BJ (cell line): Measurements from ENCODE around the gene MYOZ1. TPM values are rescaled to one million over a fixed set of nuclear protein-coding genes. Genes with fewer than 3 reads are reported as not detected.
"Not testable (repeated sequence)": the region's sequence is repeated elsewhere in the genome, so short reads cannot be mapped to it uniquely, and the experiment has no call there.

ENCODE experiments used
- CTCF ChIA-PET: fragments of 350-600 bp; formaldehyde crosslinking; extraction: SDS; loops from one replicate; lab custom pipeline; 2021; ENCODE audit warnings: antibody characterized with exemption, inconsistent platforms; lab: Yijun Ruan, JAX
- POLR2A ChIA-PET: fragments of 300-600 bp; sonication (Branson Sonifier 250); formaldehyde crosslinking; extraction: SDS; loops from one replicate; lab custom pipeline; 2021; ENCODE audit warnings: antibody characterized with exemption; lab: Charles Lee
- DNase-seq: peaks from one replicate; pipeline ENCODE4 v3.0.0-alpha.2; 2011; ENCODE audit warnings: low read depth
- H3K27me3 ChIP-seq: 2 replicates; pipeline ENCODE4 v1.6.0; 2011; ENCODE audit warnings: low read length; ENCODE audit not compliant: control insufficient read depth, insufficient read depth
- H3K36me3 ChIP-seq: 2 replicates; pipeline ENCODE4 v1.5.1; 2011; ENCODE audit warnings: low read length; ENCODE audit not compliant: control insufficient read depth, insufficient read depth
- H3K4me3 ChIP-seq: 2 replicates; pipeline ENCODE4 v1.5.1; 2011; ENCODE audit warnings: low read depth, mild to moderate bottlenecking, control low read depth, low read length
- polyA minus RNA-seq: library from RNA; depleted of rRNA, polyadenylated mRNA; stranded (reverse); fragments of >200 nt; gene quantifications from 2 replicates; pipeline ENCODE4 v1.2.3, GENCODE V29; 2011; rRNA and poly(A)+ RNA removed
- polyA plus RNA-seq: library from polyadenylated mRNA; depleted of rRNA; stranded (reverse); fragments of >200 nt; gene quantifications from 2 replicates; pipeline ENCODE4 v1.2.3, GENCODE V29; 2011; rRNA removed
- TF ChIP-seq, protein P1 (sequence below): IDR thresholded peaks from 2 replicates; pipeline ENCODE4 v1.5.1; 2011; ENCODE audit warnings: low read depth, mild to moderate bottlenecking, control low read depth, inconsistent platforms, low read length, moderate library complexity; ENCODE audit not compliant: insufficient read depth

Gene MYOZ1, protein sequence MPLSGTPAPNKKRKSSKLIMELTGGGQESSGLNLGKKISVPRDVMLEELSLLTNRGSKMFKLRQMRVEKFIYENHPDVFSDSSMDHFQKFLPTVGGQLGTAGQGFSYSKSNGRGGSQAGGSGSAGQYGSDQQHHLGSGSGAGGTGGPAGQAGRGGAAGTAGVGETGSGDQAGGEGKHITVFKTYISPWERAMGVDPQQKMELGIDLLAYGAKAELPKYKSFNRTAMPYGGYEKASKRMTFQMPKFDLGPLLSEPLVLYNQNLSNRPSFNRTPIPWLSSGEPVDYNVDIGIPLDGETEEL
- polyA plus RNA-seq = 8.3 and 9.6 TPM in 2 replicates
- 3.2 and 4.5 TPM in 2 replicates for polyA minus RNA-seq

DNA sequence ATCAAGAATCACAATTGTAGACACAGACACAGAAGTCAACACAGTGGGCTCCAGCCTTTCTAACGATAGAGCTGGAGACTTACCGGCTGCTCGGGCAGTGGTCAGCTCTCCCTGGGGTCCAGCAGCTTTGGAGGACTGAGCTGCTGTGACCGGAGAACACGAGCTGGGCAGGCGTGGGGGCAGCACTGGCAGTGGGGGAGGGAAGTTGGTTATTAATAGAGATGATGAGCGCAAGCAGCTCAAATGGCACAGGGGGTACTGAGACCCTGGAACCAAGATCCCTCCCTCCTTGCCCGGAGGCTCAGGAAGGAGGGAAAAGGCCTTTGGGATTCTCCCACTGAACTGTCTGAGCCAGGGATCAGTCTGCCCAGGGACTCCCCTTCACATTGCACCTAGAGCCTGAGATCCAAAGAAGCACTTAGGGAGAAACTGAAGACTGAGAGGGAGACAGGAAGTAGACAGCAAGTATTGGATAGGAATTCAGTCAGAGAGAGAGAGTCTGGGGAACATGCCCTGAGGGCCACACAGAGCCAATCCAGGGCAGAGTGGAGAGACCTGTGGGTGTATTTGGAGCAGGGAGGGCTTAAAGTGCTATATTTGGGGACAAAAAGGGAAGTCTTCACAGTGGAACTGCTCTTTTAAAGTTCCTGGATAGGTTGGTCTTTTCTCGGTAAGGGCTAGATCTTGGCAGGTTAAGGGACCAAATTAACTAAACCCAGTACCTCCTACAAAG, at the start of gene MYOZ1:
Gene MYOZ1 (minus strand): TSS at position 147 of the 733 bp plus-strand sequence. CDS start 1,457 bp downstream, outside the sequence.
- Histone ChIP-seq H3K27me3 (no peaks in the 10 kb centered on the region; the same call in 1 of the 2 replicates), H3K4me3 (no peak within 1 kb of the TSS), H3K36me3 (no peaks in the 10 kb centered on the region)
- DNase-seq = peak; percentile 16
- CTCF ChIA-PET = interaction anchor here (0.9 to 10.6 kb wide), 4 partner anchors 11 to 111 kb away, joined by 3 to 181 read pairs (median 4); no protein-coding TSS in a partner anchor
- POLR2A ChIA-PET = interaction anchor here (0.6 kb wide), 1 partner anchor 244 kb away, joined by 8 read pairs; no protein-coding TSS in a partner anchor
- TF ChIP-seq, protein P1, sequence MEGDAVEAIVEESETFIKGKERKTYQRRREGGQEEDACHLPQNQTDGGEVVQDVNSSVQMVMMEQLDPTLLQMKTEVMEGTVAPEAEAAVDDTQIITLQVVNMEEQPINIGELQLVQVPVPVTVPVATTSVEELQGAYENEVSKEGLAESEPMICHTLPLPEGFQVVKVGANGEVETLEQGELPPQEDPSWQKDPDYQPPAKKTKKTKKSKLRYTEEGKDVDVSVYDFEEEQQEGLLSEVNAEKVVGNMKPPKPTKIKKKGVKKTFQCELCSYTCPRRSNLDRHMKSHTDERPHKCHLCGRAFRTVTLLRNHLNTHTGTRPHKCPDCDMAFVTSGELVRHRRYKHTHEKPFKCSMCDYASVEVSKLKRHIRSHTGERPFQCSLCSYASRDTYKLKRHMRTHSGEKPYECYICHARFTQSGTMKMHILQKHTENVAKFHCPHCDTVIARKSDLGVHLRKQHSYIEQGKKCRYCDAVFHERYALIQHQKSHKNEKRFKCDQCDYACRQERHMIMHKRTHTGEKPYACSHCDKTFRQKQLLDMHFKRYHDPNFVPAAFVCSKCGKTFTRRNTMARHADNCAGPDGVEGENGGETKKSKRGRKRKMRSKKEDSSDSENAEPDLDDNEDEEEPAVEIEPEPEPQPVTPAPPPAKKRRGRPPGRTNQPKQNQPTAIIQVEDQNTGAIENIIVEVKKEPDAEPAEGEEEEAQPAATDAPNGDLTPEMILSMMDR = no peak

DNA sequence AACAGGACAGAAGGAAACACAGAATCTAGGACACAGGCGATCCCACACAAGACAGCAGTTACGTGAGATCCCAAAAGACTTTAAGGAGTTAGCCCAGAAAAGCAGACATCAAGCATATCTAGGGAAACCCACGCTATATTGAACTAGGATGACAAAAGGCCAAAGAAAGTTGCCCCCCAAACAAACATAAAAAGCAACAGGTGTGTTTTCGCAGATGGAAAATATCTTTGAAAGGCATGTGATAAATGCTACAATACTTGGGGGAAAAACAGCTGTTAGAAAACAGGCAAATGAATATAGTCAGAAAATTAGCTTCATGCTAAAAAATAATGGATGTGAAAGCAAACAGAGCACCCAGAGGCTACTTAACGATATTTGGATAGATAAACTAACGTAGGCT, 49.5 kb upstream of the MYOZ1 start:
- H3K27me3 ChIP-seq, DNase-seq, CTCF ChIA-PET, H3K4me3 ChIP-seq, H3K36me3 ChIP-seq, POLR2A ChIA-PET: not testable (repeated sequence)

DNA sequence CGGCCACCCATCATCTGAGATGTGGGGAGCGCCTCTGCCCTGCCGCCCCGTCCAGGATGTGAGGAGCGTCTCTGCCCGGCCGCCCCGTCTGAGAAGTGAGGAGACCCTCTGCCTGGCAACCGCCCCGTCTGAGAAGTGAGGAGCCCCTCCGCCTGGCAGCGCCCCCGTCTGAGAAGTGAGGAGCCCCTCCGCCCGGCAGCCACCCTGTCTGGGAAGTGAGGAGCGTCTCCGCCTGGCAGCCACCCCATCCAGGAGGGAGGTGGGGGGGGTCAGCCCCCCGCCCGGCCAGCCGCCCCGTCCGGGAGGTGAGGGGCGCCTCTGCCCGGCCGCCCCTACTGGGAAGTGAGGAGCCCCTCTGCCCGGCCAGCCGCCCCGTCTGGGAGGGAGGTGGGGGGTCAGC, 48.3 kb upstream of the MYOZ1 start:
- H3K4me3 ChIP-seq, CTCF ChIA-PET, H3K36me3 ChIP-seq, DNase-seq, POLR2A ChIA-PET, H3K27me3 ChIP-seq: not testable (repeated sequence)

DNA sequence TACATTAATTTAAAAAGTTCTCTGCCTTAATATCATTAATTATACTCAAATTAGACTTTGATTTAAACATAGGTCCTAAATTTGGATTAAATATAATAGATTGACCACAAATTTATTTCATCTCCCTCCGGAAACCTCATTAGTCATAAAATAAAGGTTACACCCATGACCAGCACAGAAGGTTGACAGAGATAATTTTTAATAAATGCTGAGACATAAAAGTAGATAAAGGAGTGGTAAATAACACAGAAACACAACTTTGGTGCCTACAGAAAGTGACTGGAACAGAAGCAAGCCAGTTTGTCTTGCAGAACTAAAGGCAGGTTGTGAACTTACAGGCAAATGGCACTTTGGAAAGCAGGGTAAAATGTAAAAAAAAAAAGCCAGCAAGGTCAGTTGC, 46.4 kb upstream of the MYOZ1 start:
- DNase-seq, H3K4me3 ChIP-seq, CTCF ChIA-PET, H3K36me3 ChIP-seq, H3K27me3 ChIP-seq, POLR2A ChIA-PET: not testable (repeated sequence)

DNA sequence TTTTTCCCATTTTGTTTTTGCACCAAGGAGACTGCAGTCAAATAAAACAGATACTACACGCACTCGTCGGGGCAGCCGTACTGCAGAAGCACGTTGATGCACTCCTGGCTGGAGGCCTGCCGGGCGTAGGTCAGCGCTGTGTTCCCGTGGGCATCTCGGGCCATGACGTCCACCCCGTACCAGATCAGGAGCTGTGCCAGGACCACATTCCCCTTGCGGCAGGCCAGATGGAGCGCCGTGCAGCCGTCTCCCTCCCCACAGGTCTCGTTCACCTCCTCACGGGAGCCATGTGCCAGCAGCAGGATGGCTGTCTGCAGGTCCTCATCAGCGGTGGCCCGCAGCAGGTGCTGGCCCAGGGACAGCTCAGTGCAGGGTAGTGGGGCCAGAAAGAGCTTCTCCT, 33.3 kb upstream of the MYOZ1 start:
- DNase-seq, POLR2A ChIA-PET, CTCF ChIA-PET, H3K27me3 ChIP-seq, H3K36me3 ChIP-seq, H3K4me3 ChIP-seq: not testable (repeated sequence)

DNA sequence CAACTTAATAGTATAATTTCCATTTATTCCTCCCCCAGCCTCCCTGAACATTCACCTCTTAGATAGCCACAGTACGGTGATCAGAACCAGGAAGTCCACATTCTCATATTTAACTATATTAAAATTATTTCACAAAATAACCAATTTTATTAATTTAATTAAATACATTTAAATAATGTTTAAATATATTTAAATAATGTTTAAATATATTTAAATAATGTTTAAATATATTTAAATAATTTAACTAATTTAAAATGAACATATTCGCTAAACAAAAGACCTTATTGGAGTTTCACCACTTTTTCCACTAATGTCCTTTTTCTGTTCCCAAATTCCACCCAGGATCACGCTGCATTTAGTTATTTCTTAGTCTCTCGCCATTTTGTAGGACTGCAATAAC, 27.1 kb upstream of the MYOZ1 start:
- CTCF ChIA-PET, H3K27me3 ChIP-seq, H3K36me3 ChIP-seq, POLR2A ChIA-PET, H3K4me3 ChIP-seq, DNase-seq: not testable (repeated sequence)

DNA sequence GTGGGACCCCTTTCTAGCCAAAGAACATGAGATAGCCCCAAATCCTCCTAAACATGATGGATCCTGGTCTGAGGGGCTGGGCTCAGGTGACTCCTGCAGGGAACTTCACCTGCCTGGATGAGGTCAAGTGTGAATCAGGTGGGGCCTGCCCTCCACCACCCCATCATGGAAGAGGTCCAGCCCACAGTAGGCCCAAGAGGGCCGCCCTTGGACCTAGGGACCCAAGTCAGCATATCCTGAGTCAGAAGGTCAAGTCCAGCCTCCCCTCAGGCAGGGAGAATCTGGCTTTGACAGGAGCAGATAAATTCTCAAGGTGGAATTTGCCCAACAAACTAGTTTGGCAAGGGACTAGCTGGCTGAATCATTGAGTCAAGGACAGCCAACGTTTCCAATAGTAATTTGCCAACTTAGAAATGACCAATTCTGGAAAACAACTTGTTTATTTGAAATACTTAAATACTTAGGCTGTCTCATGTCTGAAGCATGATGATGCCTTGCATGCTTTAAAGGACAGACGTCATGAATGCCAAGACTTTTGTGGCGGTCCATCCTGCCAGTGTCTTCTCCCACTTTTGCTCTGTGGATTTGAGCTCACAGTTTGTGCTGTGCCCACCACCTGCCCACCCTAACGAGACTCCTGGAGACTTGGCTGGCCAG, 25.0 kb upstream of the MYOZ1 start:
- POLR2A ChIA-PET, H3K36me3 ChIP-seq, CTCF ChIA-PET, H3K27me3 ChIP-seq, H3K4me3 ChIP-seq: not testable (repeated sequence)
- DNase-seq = peak; percentile 21

DNA sequence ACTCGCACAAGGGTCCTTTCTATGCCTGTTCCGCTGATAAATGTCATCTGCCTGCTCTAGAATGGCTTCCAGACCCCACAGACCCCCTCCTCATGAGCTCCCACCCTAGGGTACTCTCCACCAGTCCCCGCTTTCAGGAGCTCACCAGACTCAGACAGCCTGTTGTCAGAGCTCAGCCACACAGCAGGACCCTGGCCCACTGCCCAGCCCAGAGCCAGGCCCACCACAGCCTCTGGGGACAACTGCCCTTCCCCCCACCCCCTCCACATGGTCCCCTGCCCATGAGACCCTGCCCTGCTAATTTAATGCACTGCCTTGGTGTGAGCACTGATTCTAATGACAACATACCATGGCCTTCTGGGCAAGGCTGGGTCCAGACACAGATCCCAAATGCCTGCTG, 24.3 kb upstream of the MYOZ1 start:
- POLR2A ChIA-PET, DNase-seq, H3K36me3 ChIP-seq, CTCF ChIA-PET, H3K27me3 ChIP-seq, H3K4me3 ChIP-seq: not testable (repeated sequence)

DNA sequence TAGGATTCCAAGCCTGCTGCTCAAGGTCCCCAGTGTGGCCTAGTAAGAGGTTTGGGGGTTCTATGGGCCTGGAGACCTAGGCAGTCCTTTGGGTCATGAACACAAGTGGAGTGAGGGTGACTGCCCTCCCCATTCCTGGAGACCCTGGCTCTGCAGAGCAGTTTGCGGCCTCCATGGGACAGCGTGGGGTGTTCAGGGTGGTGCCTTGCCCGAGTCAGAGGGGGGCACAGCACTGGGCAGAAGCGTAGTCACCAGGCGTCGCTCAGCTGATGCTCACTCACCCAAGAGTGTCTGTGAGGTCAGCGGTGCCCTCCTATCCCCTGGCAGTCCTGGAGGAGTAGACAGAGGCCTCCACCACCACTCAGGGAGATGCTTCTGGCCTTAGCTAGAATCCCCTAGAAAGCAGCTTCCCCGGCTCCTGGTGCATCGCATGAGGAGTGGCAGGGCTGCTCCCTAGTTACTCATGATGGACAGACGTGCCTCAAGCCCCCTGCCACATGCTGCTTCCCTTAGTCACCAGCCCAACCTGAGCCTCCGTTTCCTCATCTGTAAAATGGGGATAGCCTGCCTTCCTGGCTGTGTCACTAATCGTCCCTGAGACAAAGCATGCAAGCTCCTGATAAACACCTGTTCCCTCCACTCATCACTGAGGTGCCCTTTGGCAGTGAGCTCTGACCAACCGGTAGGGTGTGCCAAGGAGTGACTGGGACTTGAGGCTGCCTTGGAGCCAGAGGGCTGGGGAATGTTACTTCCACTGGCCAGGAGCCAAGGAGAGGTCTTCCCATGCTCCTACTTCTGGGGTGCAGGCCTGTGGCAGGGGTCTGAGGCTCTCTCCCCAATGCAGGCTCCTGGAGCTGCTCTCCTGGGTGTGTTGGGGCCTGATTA, 23.1 kb upstream of the MYOZ1 start:
- CTCF ChIA-PET, H3K4me3 ChIP-seq, DNase-seq, POLR2A ChIA-PET, H3K27me3 ChIP-seq, H3K36me3 ChIP-seq: not testable (repeated sequence)

DNA sequence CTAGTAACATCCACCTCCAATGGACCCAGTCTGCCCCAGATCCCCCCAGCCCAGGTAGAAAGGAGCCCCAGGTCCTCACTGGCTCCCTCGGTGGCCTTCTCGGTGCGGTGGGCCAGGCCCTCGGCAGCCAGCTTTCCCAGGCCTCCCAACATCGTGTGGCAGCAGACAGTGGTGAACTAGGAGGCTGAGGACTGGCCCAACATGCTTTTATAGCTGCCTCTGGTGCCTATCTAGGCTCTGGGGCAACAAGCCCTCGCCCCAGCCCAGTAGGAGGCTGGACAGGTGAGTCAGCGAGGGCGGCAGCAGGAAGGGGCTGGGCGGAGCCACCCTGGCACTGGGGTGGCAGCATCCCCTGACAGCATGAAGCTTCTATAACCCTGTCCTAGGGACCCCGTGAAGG, 22.3 kb upstream of the MYOZ1 start:
- H3K36me3 ChIP-seq, DNase-seq, H3K27me3 ChIP-seq, CTCF ChIA-PET, POLR2A ChIA-PET, H3K4me3 ChIP-seq: not testable (repeated sequence)

DNA sequence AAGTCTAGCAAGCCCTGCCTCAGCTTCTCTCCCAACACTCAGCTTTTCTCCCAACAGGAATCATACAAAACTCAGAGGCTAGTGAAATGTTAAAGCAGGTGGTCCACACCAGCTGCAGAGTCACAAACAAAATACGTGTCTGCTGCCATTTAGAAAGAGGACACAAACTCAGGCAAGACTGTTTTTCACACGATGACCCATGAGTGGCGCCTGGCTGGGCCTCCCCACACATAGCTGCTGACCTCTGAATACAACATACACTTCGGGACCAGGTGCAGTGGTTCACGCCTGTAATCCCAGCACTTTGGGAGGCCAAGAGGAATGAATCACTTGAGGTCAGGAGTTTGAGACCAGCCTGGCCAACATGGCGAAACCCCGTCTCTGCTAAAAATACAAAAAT, 21.4 kb upstream of the MYOZ1 start:
- H3K4me3 ChIP-seq, H3K27me3 ChIP-seq, POLR2A ChIA-PET, CTCF ChIA-PET, DNase-seq, H3K36me3 ChIP-seq: not testable (repeated sequence)
